GM12801 (cell line): ENCODE results near the gene TGFBR2.

Experiments
- TF ChIP-seq, protein P1 (sequence below): IDR thresholded peaks from one replicate; pipeline ENCODE4 v1.5.1; 2011; ENCODE audit warnings: control low read depth; ENCODE audit not compliant: insufficient read length; ENCODE audit errors: extremely low read depth

Gene TGFBR2

DNA sequence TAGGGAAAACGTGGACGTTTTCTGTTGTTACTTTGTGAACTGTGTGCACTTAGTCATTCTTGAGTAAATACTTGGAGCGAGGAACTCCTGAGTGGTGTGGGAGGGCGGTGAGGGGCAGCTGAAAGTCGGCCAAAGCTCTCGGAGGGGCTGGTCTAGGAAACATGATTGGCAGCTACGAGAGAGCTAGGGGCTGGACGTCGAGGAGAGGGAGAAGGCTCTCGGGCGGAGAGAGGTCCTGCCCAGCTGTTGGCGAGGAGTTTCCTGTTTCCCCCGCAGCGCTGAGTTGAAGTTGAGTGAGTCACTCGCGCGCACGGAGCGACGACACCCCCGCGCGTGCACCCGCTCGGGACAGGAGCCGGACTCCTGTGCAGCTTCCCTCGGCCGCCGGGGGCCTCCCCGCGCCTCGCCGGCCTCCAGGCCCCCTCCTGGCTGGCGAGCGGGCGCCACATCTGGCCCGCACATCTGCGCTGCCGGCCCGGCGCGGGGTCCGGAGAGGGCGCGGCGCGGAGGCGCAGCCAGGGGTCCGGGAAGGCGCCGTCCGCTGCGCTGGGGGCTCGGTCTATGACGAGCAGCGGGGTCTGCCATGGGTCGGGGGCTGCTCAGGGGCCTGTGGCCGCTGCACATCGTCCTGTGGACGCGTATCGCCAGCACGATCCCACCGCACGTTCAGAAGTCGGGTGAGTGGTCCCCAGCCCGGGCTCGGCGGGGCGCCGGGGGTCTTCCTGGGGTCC, at the start of gene TGFBR2:
TGFBR2 (plus strand) TSS at position 301 of the 731 bp plus-strand sequence; CDS start at position 584, 283 bp downstream.
- TF ChIP-seq, protein P1, sequence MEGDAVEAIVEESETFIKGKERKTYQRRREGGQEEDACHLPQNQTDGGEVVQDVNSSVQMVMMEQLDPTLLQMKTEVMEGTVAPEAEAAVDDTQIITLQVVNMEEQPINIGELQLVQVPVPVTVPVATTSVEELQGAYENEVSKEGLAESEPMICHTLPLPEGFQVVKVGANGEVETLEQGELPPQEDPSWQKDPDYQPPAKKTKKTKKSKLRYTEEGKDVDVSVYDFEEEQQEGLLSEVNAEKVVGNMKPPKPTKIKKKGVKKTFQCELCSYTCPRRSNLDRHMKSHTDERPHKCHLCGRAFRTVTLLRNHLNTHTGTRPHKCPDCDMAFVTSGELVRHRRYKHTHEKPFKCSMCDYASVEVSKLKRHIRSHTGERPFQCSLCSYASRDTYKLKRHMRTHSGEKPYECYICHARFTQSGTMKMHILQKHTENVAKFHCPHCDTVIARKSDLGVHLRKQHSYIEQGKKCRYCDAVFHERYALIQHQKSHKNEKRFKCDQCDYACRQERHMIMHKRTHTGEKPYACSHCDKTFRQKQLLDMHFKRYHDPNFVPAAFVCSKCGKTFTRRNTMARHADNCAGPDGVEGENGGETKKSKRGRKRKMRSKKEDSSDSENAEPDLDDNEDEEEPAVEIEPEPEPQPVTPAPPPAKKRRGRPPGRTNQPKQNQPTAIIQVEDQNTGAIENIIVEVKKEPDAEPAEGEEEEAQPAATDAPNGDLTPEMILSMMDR = no peak

DNA sequence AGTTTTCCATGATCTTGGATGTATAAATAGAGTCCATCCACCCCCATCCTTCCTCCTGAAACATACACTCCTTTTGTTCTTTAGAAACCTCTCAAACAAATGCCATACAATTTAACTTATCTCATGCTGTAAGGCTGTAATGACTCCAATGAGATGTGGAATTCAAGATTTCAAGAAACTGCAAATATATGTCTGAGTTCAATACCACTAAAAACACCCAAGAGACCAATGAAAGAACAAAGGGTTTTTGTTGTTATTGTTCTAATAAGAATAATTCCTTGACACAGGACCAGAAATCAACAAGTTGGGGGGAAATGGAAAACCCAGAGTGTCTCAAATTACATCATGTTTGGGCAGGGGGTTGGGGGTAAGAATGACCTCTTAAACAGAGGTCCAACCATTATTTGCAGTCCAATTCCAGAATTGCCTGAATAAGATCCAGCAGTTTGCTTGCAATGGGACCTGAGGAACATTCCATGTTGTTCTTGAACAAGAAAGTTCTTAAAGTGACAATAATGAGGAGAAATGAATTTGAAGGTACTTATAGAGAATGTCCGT, 48.6 kb upstream of the TGFBR2 start:
- TF ChIP-seq, protein P1 = no peak

DNA sequence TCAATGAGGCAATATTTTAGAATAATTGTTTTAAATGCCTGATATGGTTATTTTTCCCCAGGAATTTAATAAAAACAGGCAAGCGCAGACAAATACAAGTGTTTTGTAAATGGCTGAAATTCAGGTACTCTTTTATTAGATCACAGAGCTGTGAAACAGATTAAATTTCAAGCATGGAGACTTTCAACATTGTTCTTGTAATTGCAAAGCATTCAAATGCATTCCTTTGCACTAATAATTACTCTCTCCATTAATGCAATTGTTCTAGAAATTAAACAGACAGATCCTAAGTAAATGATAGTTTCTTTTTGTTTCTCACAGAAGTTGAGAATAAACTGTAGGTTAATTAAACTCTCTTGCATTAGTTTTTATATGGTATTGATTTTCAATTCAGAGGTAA, 42.4 kb upstream of the TGFBR2 start:
- TF ChIP-seq, protein P1 = no peak

DNA sequence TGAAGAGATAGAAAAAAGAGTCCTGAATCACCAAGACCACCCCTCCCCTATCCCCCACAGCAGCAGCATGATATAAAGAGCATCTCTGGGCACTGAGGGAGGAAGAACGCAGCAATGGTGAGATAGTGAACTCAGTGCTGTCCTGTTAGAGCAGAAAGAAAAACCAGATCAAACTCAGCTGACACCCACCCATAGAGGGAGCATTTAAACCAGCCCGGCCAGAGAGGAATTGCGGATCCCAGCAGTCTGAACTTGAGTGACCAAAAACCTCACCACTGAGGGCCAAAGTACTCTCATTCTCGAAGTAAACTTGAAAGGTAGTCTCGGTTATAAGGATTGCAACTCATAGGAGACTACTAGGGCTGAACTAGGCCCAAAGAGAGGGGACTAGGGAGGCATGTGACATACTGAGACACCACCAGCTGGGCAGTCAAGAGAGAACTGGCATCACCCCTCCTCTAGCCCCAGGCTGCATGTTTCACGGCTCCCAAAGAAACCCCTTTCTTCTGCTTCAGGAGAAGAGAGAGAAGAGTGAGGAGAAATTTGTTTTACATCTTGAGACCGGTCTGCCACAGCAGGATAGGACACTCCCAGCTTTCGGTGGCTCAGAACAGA, 39.2 kb upstream of the TGFBR2 start:
- TF ChIP-seq, protein P1 = no peak

DNA sequence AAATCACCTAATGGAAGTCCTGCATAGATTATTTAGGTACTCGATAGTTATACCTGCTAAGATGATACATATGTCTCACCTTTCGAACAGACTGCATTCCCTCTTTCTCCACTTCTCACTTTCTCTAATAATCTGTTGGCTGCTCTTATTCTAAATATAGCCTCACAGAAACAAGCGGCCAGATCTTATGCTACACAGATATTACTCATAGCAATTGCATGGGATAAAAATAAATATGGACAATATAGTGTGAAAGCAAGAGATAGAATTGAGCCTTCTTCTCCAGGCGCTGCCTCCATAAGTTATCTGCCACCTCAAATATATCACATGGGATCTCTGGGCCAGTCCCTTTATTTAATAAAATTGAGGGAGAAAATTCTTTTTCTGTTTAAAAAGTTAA, 29.5 kb upstream of the TGFBR2 start:
- TF ChIP-seq, protein P1 = no peak

DNA sequence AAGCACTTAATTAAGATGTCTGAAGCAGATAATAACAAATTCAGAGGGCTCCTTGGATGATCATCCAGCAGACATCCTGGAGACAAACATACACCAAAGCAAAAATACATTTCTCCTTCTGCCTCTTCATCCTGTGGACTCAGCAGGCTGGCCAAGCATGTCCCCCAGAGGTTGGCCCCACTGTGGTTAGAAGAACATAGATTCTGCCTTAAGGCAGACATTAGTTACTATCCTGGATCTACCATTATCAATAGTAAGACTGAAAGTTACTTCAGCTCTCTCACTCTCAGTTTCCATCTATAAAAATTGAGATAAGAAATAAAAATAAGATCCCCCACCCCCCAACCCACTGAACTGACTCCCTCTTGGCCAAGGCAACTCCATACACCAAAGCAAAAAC, 28.6 kb upstream of the TGFBR2 start:
- TF ChIP-seq, protein P1 = no peak

DNA sequence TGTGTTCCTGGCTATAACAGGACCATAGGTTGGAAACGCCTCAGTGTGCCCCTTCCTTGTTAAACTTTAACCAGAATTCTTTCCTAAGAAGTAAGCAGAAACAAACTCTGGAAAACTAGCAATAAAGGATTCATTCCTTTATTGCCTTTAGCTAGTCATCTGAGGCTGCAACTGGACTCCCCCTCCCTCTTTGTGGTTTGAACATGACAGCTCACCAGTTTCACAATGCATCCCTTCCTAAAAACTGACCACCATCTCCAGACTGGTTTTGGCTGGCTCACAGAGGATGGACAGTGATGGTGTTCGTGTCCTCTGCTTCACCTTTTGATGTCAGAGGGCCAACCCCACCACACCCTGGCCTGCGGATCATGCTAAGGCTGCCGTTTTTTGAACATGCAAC, 27.9 kb upstream of the TGFBR2 start:
- TF ChIP-seq, protein P1 = no peak
